GM12872 (cell line): ENCODE measurements around the gene PXDN.

Source experiments
- CTCF ChIP-seq: IDR thresholded peaks from 3 replicates; pipeline ENCODE4 v1.5.1; 2011; ENCODE audit warnings: low read depth, mild to moderate bottlenecking, low read length, moderate library complexity; ENCODE audit not compliant: insufficient read depth

Gene PXDN

GRCh38 chr2:1607236-1607920 is 136.9 kb downstream of the PXDN start:
- no peak for TF ChIP-seq CTCF

- TF ChIP-seq CTCF, result no peak
Measured at GRCh38 chr2:1606421-1607235, 137.7 kb downstream of the PXDN start.

GRCh38 chr2:1606046-1606400 is 138.3 kb downstream of the PXDN start:
- TF ChIP-seq CTCF, result no peak

- TF ChIP-seq CTCF, result no peak
Measured at GRCh38 chr2:1605102-1606045, 138.9 kb downstream of the PXDN start.

GRCh38 chr2:1603521-1603920 is 140.8 kb downstream of the PXDN start:
- no peak for TF ChIP-seq CTCF

GRCh38 chr2:1603059-1603458 is 141.3 kb downstream of the PXDN start:
- no peak for TF ChIP-seq CTCF
